WERI-Rb-1 (cell line): ENCODE measurements around the gene WBP2.
A peak's percentile ranks its signal among the peaks of the same experiment; 100 is the strongest.

Experiments
- DNase-seq: peaks from one replicate; pipeline ENCODE4 v3.0.0-alpha.2; 2020
- H3K27ac ChIP-seq: fragments of 250-450 bp; sonication (Bioruptor Pico); 2 replicates; pipeline ENCODE4 v1.5.1; 2020; ENCODE audit warnings: mild to moderate bottlenecking, moderate library complexity
- H3K27me3 ChIP-seq: fragments of 250-450 bp; sonication (Bioruptor Pico); 2 replicates; pipeline ENCODE4 v1.5.1; 2021; ENCODE audit warnings: mild to moderate bottlenecking, low read depth, moderate library complexity; ENCODE audit not compliant: insufficient read depth, severe bottlenecking
- H3K36me3 ChIP-seq: fragments of 250-450 bp; sonication (Bioruptor Pico); 2 replicates; pipeline ENCODE4 v1.5.1; 2020; ENCODE audit warnings: mild to moderate bottlenecking, moderate library complexity
- H3K4me3 ChIP-seq: 2 replicates; pipeline ENCODE4 v1.5.1; 2011; ENCODE audit warnings: low read depth, mild to moderate bottlenecking, control low read depth, low read length
- H3K9me3 ChIP-seq: fragments of 250-450 bp; sonication (Bioruptor Pico); 2 replicates; pipeline ENCODE4 v1.5.1; 2021; ENCODE audit warnings: mild to moderate bottlenecking, moderate library complexity; ENCODE audit not compliant: severe bottlenecking
- TF ChIP-seq, protein P1 (sequence below): IDR thresholded peaks from 2 replicates; pipeline ENCODE4 v1.5.1; 2011; ENCODE audit warnings: low read depth, mild to moderate bottlenecking, control low read depth, inconsistent platforms, low read length

Gene WBP2

GRCh38 chr17:75845933-75846691 is 9.0 kb downstream of the WBP2 start:
- no peak for DNase-seq
- Histone ChIP-seq H3K27ac (peak overlapping the region; percentile 72), H3K36me3 (peaks cover 55% of the 10 kb centered on the region), H3K27me3 (no peaks in the 10 kb centered on the region), H3K4me3 (no peak overlapping the region), H3K9me3 (no peaks in the 10 kb centered on the region)
- TF ChIP-seq, protein P1, sequence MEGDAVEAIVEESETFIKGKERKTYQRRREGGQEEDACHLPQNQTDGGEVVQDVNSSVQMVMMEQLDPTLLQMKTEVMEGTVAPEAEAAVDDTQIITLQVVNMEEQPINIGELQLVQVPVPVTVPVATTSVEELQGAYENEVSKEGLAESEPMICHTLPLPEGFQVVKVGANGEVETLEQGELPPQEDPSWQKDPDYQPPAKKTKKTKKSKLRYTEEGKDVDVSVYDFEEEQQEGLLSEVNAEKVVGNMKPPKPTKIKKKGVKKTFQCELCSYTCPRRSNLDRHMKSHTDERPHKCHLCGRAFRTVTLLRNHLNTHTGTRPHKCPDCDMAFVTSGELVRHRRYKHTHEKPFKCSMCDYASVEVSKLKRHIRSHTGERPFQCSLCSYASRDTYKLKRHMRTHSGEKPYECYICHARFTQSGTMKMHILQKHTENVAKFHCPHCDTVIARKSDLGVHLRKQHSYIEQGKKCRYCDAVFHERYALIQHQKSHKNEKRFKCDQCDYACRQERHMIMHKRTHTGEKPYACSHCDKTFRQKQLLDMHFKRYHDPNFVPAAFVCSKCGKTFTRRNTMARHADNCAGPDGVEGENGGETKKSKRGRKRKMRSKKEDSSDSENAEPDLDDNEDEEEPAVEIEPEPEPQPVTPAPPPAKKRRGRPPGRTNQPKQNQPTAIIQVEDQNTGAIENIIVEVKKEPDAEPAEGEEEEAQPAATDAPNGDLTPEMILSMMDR, result no peak

- H3K9me3 ChIP-seq, result no peaks in the 10 kb centered on the region
- no peak overlapping the region for H3K4me3 ChIP-seq
- DNase-seq, result peak; percentile 96
- H3K27me3 ChIP-seq, result no peaks in the 10 kb centered on the region
- TF ChIP-seq, protein P1, result peak; percentile 95
- H3K27ac ChIP-seq, result peak overlapping the region; percentile 72
- H3K36me3 ChIP-seq, result peaks cover 46% of the 10 kb centered on the region
These were observed 9.9 kb downstream of the WBP2 start for GRCh38 chr17:75845058-75845711.

- DNase-seq, result no peak
- Histone ChIP-seq H3K9me3 (no peaks in the 10 kb centered on the region), H3K27me3 (no peaks in the 10 kb centered on the region), H3K36me3 (peaks cover 42% of the 10 kb centered on the region), H3K4me3 (no peak overlapping the region), H3K27ac (peak overlapping the region; percentile 72)
- TF ChIP-seq, protein P1, result no peak
These were observed 10.5 kb downstream of the WBP2 start for GRCh38 chr17:75844530-75845057.

GRCh38 chr17:75843577-75844529 is 11.3 kb downstream of the WBP2 start, which contains the start of gene UNC13D:
UNC13D (minus strand) TSS chr17:75844404; CDS start chr17:75844337, 67 bp downstream.
- Histone ChIP-seq H3K4me3 (no peak within 1 kb of the TSS), H3K9me3 (no peaks in the 10 kb centered on the region), H3K36me3 (peaks cover 35% of the 10 kb centered on the region), H3K27me3 (no peaks in the 10 kb centered on the region), H3K27ac (peak within 1 kb of the TSS; percentile 72)
- peak; percentile 47 for DNase-seq
- TF ChIP-seq, protein P1, result no peak

DNA sequence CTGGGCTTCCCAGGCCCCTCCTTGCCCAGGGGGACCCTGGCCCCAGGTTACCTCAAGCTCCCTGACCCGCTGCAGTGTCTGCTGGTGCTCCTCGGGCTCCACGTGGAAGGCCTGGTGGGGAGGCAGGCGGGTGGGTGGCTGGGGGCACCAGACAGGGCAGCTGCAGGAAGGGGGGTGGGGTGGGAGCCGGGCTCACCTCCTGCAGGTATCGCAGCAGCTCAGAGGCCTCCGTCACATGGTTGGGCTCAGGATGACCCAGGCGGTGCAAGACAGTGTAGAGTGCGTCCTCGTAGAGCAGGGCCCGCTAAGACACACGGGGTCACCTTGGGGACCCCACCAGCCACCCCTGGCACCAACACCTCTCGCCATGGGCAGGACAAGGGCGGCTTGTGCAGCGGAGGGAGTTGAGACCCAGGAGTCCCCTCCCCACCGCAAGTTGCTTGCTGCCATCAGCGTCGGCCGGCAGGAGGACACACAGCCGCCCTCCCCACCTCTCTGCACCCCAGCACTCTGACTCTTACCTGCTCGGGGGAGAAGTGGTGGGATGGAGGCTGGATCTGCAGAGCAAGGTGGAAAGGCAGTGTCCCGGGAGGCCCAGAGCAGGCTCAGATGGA is 12.1 kb downstream of the WBP2 start:
- Histone ChIP-seq H3K9me3 (no peaks in the 10 kb centered on the region), H3K27ac (no peak overlapping the region), H3K36me3 (peaks cover 27% of the 10 kb centered on the region), H3K4me3 (no peak overlapping the region), H3K27me3 (no peaks in the 10 kb centered on the region)
- TF ChIP-seq, protein P1, result no peak
- no peak for DNase-seq
